A673 (cell line): ENCODE results near the gene C1orf167. TPM values are rescaled to one million over a fixed set of nuclear protein-coding genes. Genes with fewer than 3 reads are reported as not detected.

Experiments used
- BruUV-seq: library from RNA; stranded (reverse); fragments of 400-500 nt; replicated peaks from 2 replicates; lab custom pipeline; 2021; lab: Mats Ljungman, UMichigan
- CTCF ChIA-PET: fragments of 300-600 bp; sonication (Branson Sonifier 250); formaldehyde crosslinking; loops from one replicate; lab custom pipeline; 2022; ENCODE audit warnings: antibody characterized with exemption; lab: Charles Lee
- POLR2A ChIA-PET: fragments of 300-600 bp; sonication (Branson Sonifier 250); formaldehyde crosslinking; loops from one replicate; lab custom pipeline; 2022; ENCODE audit warnings: antibody characterized with exemption; ENCODE audit not compliant: low non-redundant PET; lab: Charles Lee
- DNase-seq: peaks from one replicate; pipeline ENCODE4 v3.0.0-alpha.2; 2015; ENCODE audit warnings: low spot score
- H3K27ac ChIP-seq: fragments of 200-600 bp; sonication (generic); 2 replicates; pipeline ENCODE4 v1.5.1; 2016; ENCODE audit warnings: mixed run types, low read depth, mild to moderate bottlenecking, mixed read lengths, antibody characterized with exemption, low read length; ENCODE audit not compliant: poor library complexity, severe bottlenecking
- H3K27me3 ChIP-seq: fragments of 200-600 bp; sonication (generic); replicated peaks from 2 replicates; pipeline ENCODE4 v1.6.1; 2017; ENCODE audit warnings: mixed run types, low read depth, mild to moderate bottlenecking, mixed read lengths, antibody characterized with exemption, low read length; ENCODE audit not compliant: insufficient read depth, poor library complexity
- H3K36me3 ChIP-seq: fragments of 200-600 bp; sonication (generic); 2 replicates; pipeline ENCODE4 v1.6.1; 2016; ENCODE audit warnings: mixed run types, mild to moderate bottlenecking, mixed read lengths, antibody characterized with exemption, low read length; ENCODE audit not compliant: insufficient read depth, poor library complexity, severe bottlenecking
- H3K4me1 ChIP-seq: fragments of 200-600 bp; sonication (generic); 2 replicates; pipeline ENCODE4 v1.6.1; 2017; ENCODE audit warnings: mixed run types, mild to moderate bottlenecking, mixed read lengths, antibody characterized with exemption, low read length; ENCODE audit not compliant: insufficient read depth, poor library complexity, severe bottlenecking
- H3K4me3 ChIP-seq: fragments of 200-600 bp; sonication (generic); 2 replicates; pipeline ENCODE4 v1.5.1; 2016; ENCODE audit warnings: low read depth, mixed run types, mild to moderate bottlenecking, mixed read lengths, low read length; ENCODE audit not compliant: poor library complexity, severe bottlenecking
- H3K9me3 ChIP-seq: fragments of 200-600 bp; sonication (generic); 2 replicates; pipeline ENCODE4 v1.6.1; 2016; ENCODE audit warnings: mixed run types, low read depth, mild to moderate bottlenecking, mixed read lengths, antibody characterized with exemption, low read length; ENCODE audit not compliant: poor library complexity, severe bottlenecking
- CTCF ChIP-seq: fragments of 300-800, 200-600 bp; sonication (generic); conservative IDR thresholded peaks from 2 replicates; pipeline ENCODE4 v1.5.1; 2017; ENCODE audit warnings: low read depth, mild to moderate bottlenecking, antibody characterized with exemption, low read length, moderate library complexity, mixed read lengths
- EZH2 ChIP-seq: fragments of 200-600 bp; sonication (generic); IDR thresholded peaks from 2 replicates; pipeline ENCODE4 v1.6.1; 2017; ENCODE audit warnings: borderline replicate concordance, low read depth, mild to moderate bottlenecking, mixed read lengths, antibody characterized with exemption, low read length; ENCODE audit not compliant: poor library complexity, severe bottlenecking
- intact Hi-C: fragments of 100-400 bp; cut with micrococcal nuclease; formaldehyde crosslinking; loops from one replicate; pipeline ENCODE4 v1.10.0; 2022; ENCODE audit not compliant: unreplicated experiment
- total RNA-seq: library from RNA; stranded (reverse); gene quantifications from 2 replicates; pipeline ENCODE4 v1.2.3, GENCODE V29; 2021

C1orf167 gene
- total RNA-seq, 1 experiment from 2014 or later = not detected

GRCh38 chr1:11746795-11747487 is 15.1 kb upstream of the C1orf167 start:
- DNase-seq = no peak
- Histone ChIP-seq H3K4me1 (no peaks in the 10 kb centered on the region), H3K27me3 (no peaks in the 10 kb centered on the region), H3K27ac (no peak overlapping the region), H3K9me3 (no peaks in the 10 kb centered on the region), H3K4me3 (no peak overlapping the region), H3K36me3 (no peaks in the 10 kb centered on the region)
- TF ChIP-seq EZH2 = no peak
- TF ChIP-seq CTCF = no peak
- no TSS peak for BruUV-seq
- POLR2A ChIA-PET = no interaction called here
- CTCF ChIA-PET = no interaction called here
- intact Hi-C loops = no loop called here

GRCh38 chr1:11748294-11749202 is 13.4 kb upstream of the C1orf167 start:
- Histone ChIP-seq H3K9me3 (no peaks in the 10 kb centered on the region), H3K27ac (no peak overlapping the region), H3K4me3 (no peak overlapping the region), H3K4me1 (peaks cover 5% of the 10 kb centered on the region), H3K27me3 (no peaks in the 10 kb centered on the region), H3K36me3 (no peaks in the 10 kb centered on the region)
- TF ChIP-seq CTCF = no peak
- no peak for TF ChIP-seq EZH2
- POLR2A ChIA-PET = no interaction called here
- no peak for DNase-seq
- BruUV-seq = no TSS peak
- intact Hi-C loops = no loop called here
- CTCF ChIA-PET = no interaction called here

GRCh38 chr1:11749203-11749689 is 12.7 kb upstream of the C1orf167 start:
- Histone ChIP-seq H3K4me3 (no peak overlapping the region), H3K4me1 (peaks cover 5% of the 10 kb centered on the region), H3K9me3 (no peaks in the 10 kb centered on the region), H3K36me3 (no peaks in the 10 kb centered on the region), H3K27ac (no peak overlapping the region), H3K27me3 (no peaks in the 10 kb centered on the region)
- no TSS peak for BruUV-seq
- DNase-seq = peak; percentile 55
- intact Hi-C loops = no loop called here
- TF ChIP-seq EZH2 (no peak), CTCF (peak; percentile 51)
- CTCF ChIA-PET = no interaction called here
- POLR2A ChIA-PET = no interaction called here
